ENCODE measurements around the gene NOL11. TPM values are rescaled to one million over a fixed set of nuclear protein-coding genes. Genes with fewer than 3 reads are reported as not detected.

Gene NOL11
- polyA plus RNA-seq, 2 of the 4 experiments (the other 2 are of a cell fraction): 79.6 to 118 TPM

GRCh38 chr17:67682196-67682595, 35.5 kb upstream of the NOL11 start:
- TF ChIP-seq NR3C1 (IDR thresholded peaks at IDR 0.05): no peak
- no peaks in the 10 kb centered on the region for H3K9me3 ChIP-seq
- no peak overlapping the region for H3K4me3 ChIP-seq
- ChIA-PET POLR2A (interaction anchor here (0.6 kb wide), 1 partner anchor 139 kb away, joined by 3 read pairs; no protein-coding TSS in a partner anchor), CTCF (interaction anchor here (1.0 to 3.1 kb wide), 3 partner anchors 295 to 307 kb away, joined by 4 to 11 read pairs (median 4); partner anchors contain the start of gene PITPNC1)
- no peak overlapping the region for H3K4me2 ChIP-seq
- ATAC-seq (0 out of 6 replicates have a peak, but pooled peaks of 1 of the 2 experiments have one; percentile 21), DNase-seq (ENCODE audit: low read depth in 1 of 2, low spot score in 1 of 2) (no peak), FAIRE-seq (no peak)
- no peak overlapping the region for H3K27ac ChIP-seq
- no peaks in the 10 kb centered on the region for H3K4me1 ChIP-seq
- 53% methylated on average over 2 of the region's 2 CpGs for WGBS (ENCODE audit: missing lambda C conversion rate)

- Histone ChIP-seq H3K4me3 (no peak overlapping the region), H3K9me3 (no peaks in the 10 kb centered on the region), H3K4me1 (no peaks in the 10 kb centered on the region), H3K4me2 (no peak overlapping the region), H3K27ac (no peak overlapping the region)
- DNase-seq (ENCODE audit: low read depth in 1 of 2, low spot score in 1 of 2) (no peak), FAIRE-seq (no peak), ATAC-seq (no peak)
- POLR2A ChIA-PET: no interaction called here
- no peak for TF ChIP-seq ZFP36 (IDR thresholded peaks at IDR 0.05; ENCODE audit: borderline replicate concordance, partially characterized antibody)
- TF ChIP-seq ZNF302 (CRISPR knock-in tag; IDR thresholded peaks at IDR 0.05): no peak
- TF ChIP-seq FOXS1 (CRISPR knock-in tag; IDR thresholded peaks at IDR 0.05): no peak
- no peak for TF ChIP-seq CBX8 (IDR thresholded peaks at IDR 0.05)
- no peak for TF ChIP-seq RCOR1 (IDR thresholded peaks at IDR 0.05; ENCODE audit: low read depth, low read length)
- 79% methylated on average over 3 of the region's 3 CpGs for WGBS (ENCODE audit: missing lambda C conversion rate)
- CTCF ChIA-PET: interaction anchor here (1.1 to 6.0 kb wide), 4 partner anchors 159 to 313 kb away, joined by 3 to 105 read pairs (median 26); no protein-coding TSS in a partner anchor
Observed at GRCh38 chr17:67685351-67685750, 32.4 kb upstream of the NOL11 start.

GRCh38 chr17:67686241-67686640, 31.5 kb upstream of the NOL11 start:
- no peak for FAIRE-seq
- no peak overlapping the region for H3K27ac ChIP-seq
- no peak overlapping the region for H3K4me3 ChIP-seq
- ChIA-PET POLR2A (no interaction called here), CTCF (interaction anchor here (0.9 to 6.0 kb wide), 9 partner anchors 9 to 314 kb away, joined by 3 to 105 read pairs (median 3); no protein-coding TSS in a partner anchor)
- WGBS (ENCODE audit: missing lambda C conversion rate): 81% methylated on average over 2 of the region's 2 CpGs
- DNase-seq (ENCODE audit: low read depth in 1 of 2, low spot score in 1 of 2): no peak
- H3K4me2 ChIP-seq: no peak overlapping the region
- ATAC-seq: no peak
- H3K9me3 ChIP-seq: no peaks in the 10 kb centered on the region
- H3K4me1 ChIP-seq: no peaks in the 10 kb centered on the region
- TF ChIP-seq GATA3 (IDR thresholded peaks at IDR 0.05; ENCODE audit: borderline replicate concordance) (no peak), CBX8 (IDR thresholded peaks at IDR 0.05) (no peak), BHLHE40 (IDR thresholded peaks at IDR 0.05; ENCODE audit: low read depth, low read length) (no peak), ZSCAN20 (CRISPR knock-in tag; IDR thresholded peaks at IDR 0.05) (no peak), TFCP2L1 (CRISPR knock-in tag; IDR thresholded peaks at IDR 0.05) (no peak), KDM5A (IDR thresholded peaks at IDR 0.05) (no peak)

GRCh38 chr17:67687511-67687910, 30.2 kb upstream of the NOL11 start:
- TF ChIP-seq PBX3 (IDR thresholded peaks at IDR 0.05) (no peak), REST (IDR thresholded peaks at IDR 0.05) (no peak), CBX8 (IDR thresholded peaks at IDR 0.05) (no peak), ZNF302 (CRISPR knock-in tag; IDR thresholded peaks at IDR 0.05) (no peak), NFE2L2 (conservative IDR thresholded peaks at IDR 0.05; ENCODE audit: low read length) (no peak)
- no peak overlapping the region for H3K4me2 ChIP-seq
- H3K9me3 ChIP-seq: no peaks in the 10 kb centered on the region
- DNase-seq (ENCODE audit: low read depth in 1 of 2, low spot score in 1 of 2): no peak
- H3K27ac ChIP-seq: no peak overlapping the region
- ATAC-seq: 0 out of 6 replicates have a peak, but pooled peaks of 1 of the 2 experiments have one; percentile 39
- no peak overlapping the region for H3K4me3 ChIP-seq
- CTCF ChIA-PET: interaction anchor here (0.9 to 6.0 kb wide), 9 partner anchors 10 to 315 kb away, joined by 3 to 105 read pairs (median 4); no protein-coding TSS in a partner anchor
- WGBS (ENCODE audit: missing lambda C conversion rate): 63% methylated on average over 2 of the region's 2 CpGs
- H3K4me1 ChIP-seq: no peaks in the 10 kb centered on the region
- no peak for FAIRE-seq
- POLR2A ChIA-PET: no interaction called here
